T-cell (primary cell): ENCODE data around the gene LECT2. TPM values are rescaled to one million over a fixed set of nuclear protein-coding genes. Genes with fewer than 3 reads are reported as not detected.

Experiments used
- ATAC-seq, 4 experiments: fragments of 200-7000 bp in 3 of 4; fragments of 150-1000 bp in 1 of 4; cut with Tn5 transposase; replicated peaks in 1 of 4; 1 replicate in 3 of 4; 2 replicates in 1 of 4; pipeline ENCODE4 v1.10.0; 2021; ENCODE audit warnings: moderate library complexity in 3 of 4, mild to moderate bottlenecking in 2 of 4, moderate number of reproducible peaks in 1 of 4
- CTCF ChIA-PET, 2 donors: fragments of 300-600 bp; sonication (Branson Sonifier 250); formaldehyde crosslinking; loops; one replicate each; lab custom pipeline; 2022; ENCODE audit warnings: antibody characterized with exemption in 2 of 2; lab: Charles Lee
- POLR2A ChIA-PET, 2 donors: fragments of 300-600 bp; sonication (Branson Sonifier 250); formaldehyde crosslinking; loops; one replicate each; lab custom pipeline; 2022; ENCODE audit warnings: antibody characterized with exemption in 2 of 2; lab: Charles Lee
- DNase-seq, 35 experiments: peaks; one replicate each; pipeline versions ENCODE4 v3.0.0 to v3.0.0-alpha.2; 2013 to 2023
- H3K27ac ChIP-seq: one replicate; pipeline ENCODE4 v1.5.1; 2013; ENCODE audit warnings: low read length
- H3K27me3 ChIP-seq, 2 experiments: replicated peaks in 1 of 2; 1 replicate in 1 of 2; 2 replicates in 1 of 2; pipeline versions ENCODE4 v1.6.1 to v1.7.0; 2013; ENCODE audit warnings: low read length in 1 of 2, mixed read lengths in 1 of 2; ENCODE audit not compliant: control insufficient read depth in 2 of 2, insufficient read depth in 2 of 2; ENCODE audit errors: extremely low read depth in 1 of 2
- H3K36me3 ChIP-seq, 2 donors: 1 replicate in 1 of 2; 2 replicates in 1 of 2; pipeline versions ENCODE4 v1.6.1 to v1.7.0; 2013; ENCODE audit warnings: low read length in 1 of 2; ENCODE audit not compliant: control insufficient read depth in 2 of 2, insufficient read depth in 1 of 2; ENCODE audit errors: extremely low read depth in 1 of 2
- H3K4me1 ChIP-seq, 2 experiments: 1 replicate in 1 of 2; 2 replicates in 1 of 2; pipeline versions ENCODE4 v1.6.1 to v1.7.0; 2013; ENCODE audit warnings: low read length in 2 of 2, mixed read lengths in 1 of 2; ENCODE audit not compliant: insufficient read depth in 2 of 2, control insufficient read depth in 1 of 2; ENCODE audit errors: extremely low read depth in 1 of 2
- H3K4me3 ChIP-seq, 2 donors: 1 replicate in 1 of 2; 2 replicates in 1 of 2; pipeline versions ENCODE4 v1.5.1 to v1.7.0; 2013; ENCODE audit warnings: mild to moderate bottlenecking in 2 of 2, low read length in 1 of 2, moderate library complexity in 1 of 2; ENCODE audit not compliant: control insufficient read depth in 1 of 2; ENCODE audit errors: extremely low read depth in 1 of 2
- H3K9me3 ChIP-seq: 2 replicates; pipeline ENCODE4 v1.7.0; 2013
- H3K27ac Mint-ChIP-seq, 2 donors: one replicate each; pipeline ENCODE4 v1.8.0; 2020 to 2021; ENCODE audit warnings: mild to moderate bottlenecking in 2 of 2, mixed read lengths in 2 of 2
- H3K27me3 Mint-ChIP-seq, 2 donors: one replicate each; pipeline ENCODE4 v1.8.0; 2021 to 2022; ENCODE audit warnings: mixed read lengths in 2 of 2
- H3K36me3 Mint-ChIP-seq: one replicate; pipeline ENCODE4 v1.8.0; 2021; ENCODE audit warnings: mixed read lengths
- H3K4me1 Mint-ChIP-seq, 3 donors: one replicate each; pipeline ENCODE4 v1.8.0; 2020 to 2022; ENCODE audit warnings: mixed read lengths in 3 of 3, mild to moderate bottlenecking in 1 of 3
- H3K4me3 Mint-ChIP-seq, 3 donors: one replicate each; pipeline ENCODE4 v1.8.0; 2020 to 2022; ENCODE audit warnings: mild to moderate bottlenecking in 3 of 3, mixed read lengths in 3 of 3, moderate library complexity in 3 of 3
- H3K9me3 Mint-ChIP-seq, 3 donors: one replicate each; pipeline ENCODE4 v1.8.0; 2020 to 2022; ENCODE audit warnings: mixed read lengths in 3 of 3
- WGBS: methylation state at CpG from one replicate; pipeline ENCODE4 v1.1.5; 2013; ENCODE audit warnings: missing lambda C conversion rate; ENCODE audit not compliant: insufficient coverage; 5-methylcytosine and 5-hydroxymethylcytosine counted together
- total RNA-seq, 35 experiments: library from RNA in 6 of 35; stranded (reverse) in 6 of 35; fragments of 120-200 nt in 1 of 35; gene quantifications; one replicate each; pipeline versions ENCODE4 v1.2.1 to v1.2.4 and lab custom pipeline; 2013 to 2026

Gene LECT2
- total RNA-seq, 5 donors from 2014 or later (not counting 1 experiment from before 2014, with no cell fraction given), result not detected

DNA sequence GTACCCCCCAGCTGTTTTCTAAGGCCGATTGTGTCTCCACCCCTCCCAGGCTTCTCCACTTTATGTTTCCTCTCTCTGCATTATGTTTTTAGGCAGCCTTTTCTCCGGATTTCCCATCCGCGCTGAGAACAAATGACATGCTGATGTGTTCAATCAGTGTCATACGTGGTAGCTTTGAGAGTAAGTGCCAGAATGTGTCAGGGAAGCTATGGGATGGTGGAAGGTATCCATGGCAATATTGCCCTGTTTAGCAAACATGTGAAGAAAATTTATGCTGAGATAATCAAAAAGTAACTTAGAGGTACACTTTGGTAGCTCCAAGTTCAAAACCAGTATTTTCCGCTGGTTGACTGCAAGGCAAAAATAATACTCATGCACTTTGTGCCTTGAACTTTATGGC is 36.6 kb upstream of the LECT2 start:
- no peak overlapping the region for H3K4me3 ChIP-seq
- H3K9me3 Mint-ChIP-seq, result no peaks in the 10 kb centered on the region
- ChIA-PET POLR2A (no interaction called here), CTCF (no interaction called here)
- H3K4me1 ChIP-seq, result no peaks in the 10 kb centered on the region
- H3K36me3 Mint-ChIP-seq, result no peaks in the 10 kb centered on the region
- no peak overlapping the region for H3K4me3 Mint-ChIP-seq
- no peaks in the 10 kb centered on the region for H3K4me1 Mint-ChIP-seq
- H3K27me3 Mint-ChIP-seq, result peaks cover 21 to 32% of the 10 kb centered on the region in 2 donors
- no peaks in the 10 kb centered on the region for H3K9me3 ChIP-seq
- ATAC-seq (no peak), DNase-seq (no peak)
- H3K36me3 ChIP-seq, result no peaks in the 10 kb centered on the region
- WGBS, result 89% methylated on average over 1 of the region's 6 CpGs
- peaks cover 0 to 13% of the 10 kb centered on the region in 2 experiments for H3K27me3 ChIP-seq
- H3K27ac Mint-ChIP-seq, result no peak overlapping the region
- no peak overlapping the region for H3K27ac ChIP-seq

DNA sequence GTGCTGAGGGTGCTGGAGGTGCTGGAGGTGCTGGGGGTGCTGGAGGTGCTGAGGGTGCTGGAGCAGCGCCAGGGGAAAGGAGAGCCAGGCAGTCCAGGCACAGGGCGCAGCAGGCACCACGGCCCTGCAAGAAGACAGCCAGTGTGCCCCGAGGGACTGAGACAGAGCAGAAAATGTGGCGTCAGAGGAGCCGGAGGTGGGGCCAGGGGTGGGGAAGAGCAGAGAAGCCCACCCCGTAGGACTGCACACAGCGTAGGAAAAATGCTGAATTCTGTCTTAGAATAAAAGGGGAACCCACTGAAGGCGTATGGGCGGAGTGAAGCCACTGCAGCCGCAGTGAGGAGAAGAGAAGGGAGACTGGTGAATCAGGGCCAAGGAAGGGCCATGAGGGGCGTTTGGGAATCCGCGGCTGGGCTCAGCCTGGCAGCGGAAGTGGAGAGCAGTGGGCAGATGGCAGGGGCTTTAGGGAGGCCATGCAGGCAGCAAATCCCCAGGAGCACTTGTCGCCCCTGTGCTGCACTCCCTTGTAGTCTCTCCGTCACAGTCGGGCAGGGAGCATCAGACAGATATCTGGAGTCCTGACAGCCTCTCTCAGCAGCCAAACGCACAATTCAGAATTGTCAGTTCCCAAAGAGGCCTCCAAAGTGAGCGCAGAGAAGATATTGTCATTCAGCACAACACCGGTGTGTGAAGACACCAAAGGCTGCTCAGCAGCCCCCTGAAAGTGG is 35.9 kb upstream of the LECT2 start:
- ChIA-PET POLR2A (no interaction called here), CTCF (no interaction called here)
- Histone ChIP-seq H3K27ac (no peak overlapping the region), H3K4me3 (no peak overlapping the region), H3K9me3 (no peaks in the 10 kb centered on the region), H3K4me1 (no peaks in the 10 kb centered on the region), H3K27me3 (peaks cover 0 to 11% of the 10 kb centered on the region in 2 experiments), H3K36me3 (no peaks in the 10 kb centered on the region)
- DNase-seq (no peak), ATAC-seq (peak in 1 of 4 experiments; percentile 29)
- peaks cover 21 to 36% of the 10 kb centered on the region in 2 donors for H3K27me3 Mint-ChIP-seq
- no peak overlapping the region for H3K27ac Mint-ChIP-seq
- WGBS, result 65% methylated on average over 21 of the region's 21 CpGs
- H3K36me3 Mint-ChIP-seq, result no peaks in the 10 kb centered on the region
- no peaks in the 10 kb centered on the region for H3K9me3 Mint-ChIP-seq
- H3K4me1 Mint-ChIP-seq, result no peaks in the 10 kb centered on the region
- no peak overlapping the region for H3K4me3 Mint-ChIP-seq

DNA sequence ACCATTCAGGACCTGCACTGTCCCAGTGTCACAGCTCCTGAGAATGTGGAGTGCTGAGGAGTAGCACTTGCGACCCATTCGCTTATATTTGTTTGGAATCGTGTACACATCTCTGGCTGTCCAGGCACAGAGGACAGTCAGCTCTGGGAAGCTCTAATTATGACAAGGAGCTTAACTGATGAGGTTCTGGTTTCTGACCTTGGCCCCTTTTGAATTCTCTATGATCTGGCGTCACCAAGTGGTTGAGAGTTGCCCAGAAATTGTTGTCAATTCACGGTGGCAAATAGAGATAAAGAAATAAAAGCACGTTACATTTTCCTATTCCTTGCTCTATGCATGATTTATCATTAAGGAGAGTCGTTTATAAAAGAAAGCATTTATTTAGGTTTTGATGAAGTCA is 34.9 kb upstream of the LECT2 start:
- H3K4me1 ChIP-seq, result no peaks in the 10 kb centered on the region
- peaks cover 0 to 11% of the 10 kb centered on the region in 2 experiments for H3K27me3 ChIP-seq
- DNase-seq, result no peak
- ChIA-PET POLR2A (no interaction called here), CTCF (no interaction called here)
- no peaks in the 10 kb centered on the region for H3K9me3 ChIP-seq
- H3K36me3 ChIP-seq, result no peaks in the 10 kb centered on the region
- H3K27ac ChIP-seq, result no peak overlapping the region
- 96% methylated on average over 3 of the region's 7 CpGs for WGBS
- no peak overlapping the region for H3K27ac Mint-ChIP-seq
- H3K9me3 Mint-ChIP-seq, result no peaks in the 10 kb centered on the region
- no peak overlapping the region for H3K4me3 Mint-ChIP-seq
- H3K4me1 Mint-ChIP-seq, result no peaks in the 10 kb centered on the region
- no peak overlapping the region for H3K4me3 ChIP-seq
- H3K36me3 Mint-ChIP-seq, result no peaks in the 10 kb centered on the region
- ATAC-seq, result no peak
- H3K27me3 Mint-ChIP-seq, result peaks cover 16 to 33% of the 10 kb centered on the region in 2 donors

DNA sequence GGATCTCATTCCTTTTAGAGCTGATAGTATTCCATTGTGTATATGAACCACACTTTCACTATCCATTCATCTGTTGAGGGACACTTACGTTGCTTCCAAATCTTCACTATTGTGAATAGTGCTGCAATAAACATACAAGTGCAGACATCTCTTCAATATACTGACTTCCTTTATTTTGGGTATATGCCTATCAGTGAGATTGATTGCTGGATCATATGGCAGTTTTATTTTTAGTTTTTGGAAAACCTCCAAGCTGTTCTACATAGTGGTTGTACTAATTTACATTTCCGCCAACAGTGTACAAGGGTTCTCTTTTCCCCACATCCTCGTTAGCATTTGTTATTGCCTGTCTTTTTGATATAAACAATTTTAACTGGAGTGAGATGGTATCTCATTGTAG is 33.8 kb upstream of the LECT2 start:
- Histone ChIP-seq H3K4me1 (no peaks in the 10 kb centered on the region), H3K27me3 (peaks cover 0 to 11% of the 10 kb centered on the region in 2 experiments), H3K27ac (no peak overlapping the region), H3K9me3 (no peaks in the 10 kb centered on the region), H3K4me3 (no peak overlapping the region), H3K36me3 (no peaks in the 10 kb centered on the region)
- Mint-ChIP-seq H3K27ac (no peak overlapping the region), H3K4me1 (no peaks in the 10 kb centered on the region), H3K36me3 (no peaks in the 10 kb centered on the region), H3K4me3 (no peak overlapping the region), H3K9me3 (no peaks in the 10 kb centered on the region), H3K27me3 (peaks cover 15 to 32% of the 10 kb centered on the region in 2 donors)
- no peak for ATAC-seq
- ChIA-PET CTCF (no interaction called here), POLR2A (no interaction called here)
- WGBS, result no CpG with 5 or more reads among the region's 3 CpGs
- DNase-seq, result no peak

DNA sequence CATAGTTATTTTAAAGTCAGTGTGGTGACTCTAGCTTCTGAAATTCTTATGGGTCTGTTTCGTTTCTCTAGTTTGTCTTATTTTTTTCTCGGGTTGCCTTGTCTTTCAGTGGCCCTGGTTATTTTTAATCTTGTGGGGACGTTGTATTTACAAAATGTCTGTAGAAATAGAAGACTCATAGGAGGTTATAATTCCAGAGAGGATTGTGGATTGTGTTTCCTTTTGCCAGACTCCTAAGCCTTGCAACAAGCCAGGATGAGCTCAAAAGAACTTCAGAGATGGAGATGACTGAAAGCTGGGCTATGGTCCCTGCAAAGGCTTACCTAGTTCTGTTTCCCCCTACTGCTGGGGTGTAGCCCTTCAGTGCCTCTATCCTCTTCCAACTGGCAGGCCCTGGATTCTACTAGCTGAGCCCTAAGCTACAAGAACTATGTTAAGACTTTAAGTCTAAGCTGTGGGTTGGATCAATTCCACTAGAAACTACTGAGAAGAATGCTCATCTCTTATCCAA is 32.2 kb upstream of the LECT2 start:
- ChIA-PET POLR2A (interaction anchor here in 1 of 2 donors (0.6 kb wide), 1 partner anchor 40 kb away, joined by 3 read pairs; no protein-coding TSS in a partner anchor), CTCF (interaction anchor here in 1 of 2 donors (0.6 kb wide), 1 partner anchor 86 kb away, joined by 5 read pairs; no protein-coding TSS in a partner anchor)
- Mint-ChIP-seq H3K4me1 (no peaks in the 10 kb centered on the region), H3K27me3 (peaks cover 15 to 32% of the 10 kb centered on the region in 2 donors), H3K27ac (no peak overlapping the region), H3K36me3 (no peaks in the 10 kb centered on the region), H3K9me3 (no peaks in the 10 kb centered on the region), H3K4me3 (no peak overlapping the region)
- ATAC-seq, result no peak
- Histone ChIP-seq H3K27ac (no peak overlapping the region), H3K36me3 (no peaks in the 10 kb centered on the region), H3K4me3 (no peak overlapping the region), H3K4me1 (no peaks in the 10 kb centered on the region), H3K27me3 (peaks cover 0 to 11% of the 10 kb centered on the region in 2 experiments), H3K9me3 (no peaks in the 10 kb centered on the region)
- DNase-seq, result no peak
- 62% methylated on average over 2 of the region's 3 CpGs for WGBS

DNA sequence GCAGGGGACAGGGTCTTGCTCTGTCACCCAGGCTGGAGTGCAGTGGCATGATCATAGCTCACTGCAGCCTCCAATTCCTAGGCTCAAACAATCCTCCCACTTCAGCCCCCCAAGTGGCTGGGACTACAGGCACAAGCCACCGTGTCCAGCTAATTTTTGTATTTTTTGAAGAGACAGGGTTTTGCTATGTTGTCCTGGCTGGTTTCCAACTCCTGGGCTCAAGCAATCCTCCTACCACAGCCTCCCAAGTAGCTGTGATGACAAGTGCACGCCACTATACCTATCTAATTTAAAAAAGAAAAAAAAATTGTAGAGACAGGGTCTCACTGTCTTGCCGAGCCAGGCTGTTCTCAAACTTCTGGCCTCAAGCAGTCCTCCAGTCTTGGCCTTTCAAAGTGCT is 31.6 kb upstream of the LECT2 start:
- Histone ChIP-seq H3K27me3 (peaks cover 0 to 11% of the 10 kb centered on the region in 2 experiments), H3K4me1 (no peaks in the 10 kb centered on the region), H3K4me3 (no peak overlapping the region), H3K9me3 (no peaks in the 10 kb centered on the region), H3K36me3 (no peaks in the 10 kb centered on the region), H3K27ac (no peak overlapping the region)
- Mint-ChIP-seq H3K9me3 (peaks cover 0 to 3% (median 0%) of the 10 kb centered on the region in 3 donors), H3K27ac (no peak overlapping the region), H3K27me3 (peaks cover 15 to 32% of the 10 kb centered on the region in 2 donors), H3K4me3 (no peak overlapping the region), H3K4me1 (no peaks in the 10 kb centered on the region), H3K36me3 (no peaks in the 10 kb centered on the region)
- CTCF ChIA-PET, result no interaction called here
- ATAC-seq, result no peak
- DNase-seq, result no peak
- POLR2A ChIA-PET, result interaction anchor here in 1 of 2 donors (0.6 kb wide), 1 partner anchor 41 kb away, joined by 3 read pairs; no protein-coding TSS in a partner anchor
- WGBS, result 80% methylated on average over 1 of the region's 3 CpGs
